ENCODE measurements around the gene STXBP5L. TPM values are rescaled to one million over a fixed set of nuclear protein-coding genes. Genes with fewer than 3 reads are reported as not detected.

The STXBP5L gene
- polyA plus RNA-seq, 1 of the 3 experiments (the other 2 are of a cell fraction) = 0.03 TPM

DNA sequence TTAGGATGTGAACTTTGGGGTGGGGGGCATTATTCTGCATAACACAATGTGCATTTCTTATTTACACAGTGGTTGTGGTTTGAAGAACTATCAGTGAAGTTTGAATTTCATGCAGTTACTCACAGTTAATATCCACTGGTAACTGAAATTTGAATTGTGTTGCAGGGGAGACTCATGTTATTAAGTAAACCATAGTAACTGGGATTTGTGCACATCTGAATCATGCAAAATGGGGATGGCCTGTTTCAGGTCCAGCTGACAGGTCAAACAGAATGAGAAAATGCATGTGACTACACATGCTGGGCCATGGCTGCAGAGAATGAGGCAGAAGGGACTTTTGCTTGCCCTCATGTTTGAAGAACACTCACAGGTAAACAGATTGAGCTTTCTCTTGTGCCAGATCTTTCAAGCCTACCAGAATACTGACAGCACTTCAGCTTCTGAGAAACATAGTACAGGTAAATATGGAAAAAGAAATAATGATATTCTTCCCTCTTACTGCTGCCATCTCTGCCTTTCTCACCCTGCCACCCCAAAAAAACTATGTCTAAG is 522.7 kb downstream of the STXBP5L start:
- POLR2A ChIA-PET = no interaction called here

More for the DNA sequence above, 522.7 kb downstream of the STXBP5L start:
- no peak for TF ChIP-seq RCOR1 (IDR thresholded peaks at IDR 0.05; ENCODE audit: low read length)
- TF ChIP-seq MXI1 (IDR thresholded peaks at IDR 0.05; ENCODE audit: low read depth, low read length) = no peak
- TF ChIP-seq SIN3A (IDR thresholded peaks at IDR 0.05; ENCODE audit: borderline replicate concordance, low read depth, low read length) = no peak
- TF ChIP-seq EP300 (IDR thresholded peaks at IDR 0.05; ENCODE audit: borderline replicate concordance in 1 of 2, low read depth in 1 of 2, low read length in 1 of 2) = no peak
- TF ChIP-seq EZH2phosphoT487 (IDR thresholded peaks at IDR 0.05; ENCODE audit: borderline replicate concordance, low read depth) = no peak
- TF ChIP-seq GATA2 (CRISPR knock-in tag; IDR thresholded peaks at IDR 0.05) = no peak
- TF ChIP-seq, protein P1, sequence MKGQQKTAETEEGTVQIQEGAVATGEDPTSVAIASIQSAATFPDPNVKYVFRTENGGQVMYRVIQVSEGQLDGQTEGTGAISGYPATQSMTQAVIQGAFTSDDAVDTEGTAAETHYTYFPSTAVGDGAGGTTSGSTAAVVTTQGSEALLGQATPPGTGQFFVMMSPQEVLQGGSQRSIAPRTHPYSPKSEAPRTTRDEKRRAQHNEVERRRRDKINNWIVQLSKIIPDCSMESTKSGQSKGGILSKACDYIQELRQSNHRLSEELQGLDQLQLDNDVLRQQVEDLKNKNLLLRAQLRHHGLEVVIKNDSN (IDR thresholded peaks at IDR 0.05; ENCODE audit: borderline replicate concordance, low read depth) = no peak
- no peak for TF ChIP-seq POLR2AphosphoS5 (IDR thresholded peaks at IDR 0.05; ENCODE audit: low read depth, low read length)
- TF ChIP-seq USF2 (IDR thresholded peaks at IDR 0.05; ENCODE audit: borderline replicate concordance, low read depth, low read length) = no peak
- no peak for TF ChIP-seq RFX5 (IDR thresholded peaks at IDR 0.05; ENCODE audit: low read length)
- TF ChIP-seq, protein P2, sequence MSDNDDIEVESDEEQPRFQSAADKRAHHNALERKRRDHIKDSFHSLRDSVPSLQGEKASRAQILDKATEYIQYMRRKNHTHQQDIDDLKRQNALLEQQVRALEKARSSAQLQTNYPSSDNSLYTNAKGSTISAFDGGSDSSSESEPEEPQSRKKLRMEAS (IDR thresholded peaks at IDR 0.05; ENCODE audit: low read depth) = no peak
- no peak for TF ChIP-seq JUND (IDR thresholded peaks at IDR 0.05)
- no peak for TF ChIP-seq FOSL2 (IDR thresholded peaks at IDR 0.05; ENCODE audit: borderline replicate concordance, low read depth)
- TF ChIP-seq GABPA (IDR thresholded peaks at IDR 0.05; ENCODE audit: low read depth) = no peak
- TF ChIP-seq TCF12 (IDR thresholded peaks at IDR 0.05) = no peak
- TF ChIP-seq NFIC (IDR thresholded peaks at IDR 0.05; ENCODE audit: borderline replicate concordance) = no peak
- TF ChIP-seq, protein P3, sequence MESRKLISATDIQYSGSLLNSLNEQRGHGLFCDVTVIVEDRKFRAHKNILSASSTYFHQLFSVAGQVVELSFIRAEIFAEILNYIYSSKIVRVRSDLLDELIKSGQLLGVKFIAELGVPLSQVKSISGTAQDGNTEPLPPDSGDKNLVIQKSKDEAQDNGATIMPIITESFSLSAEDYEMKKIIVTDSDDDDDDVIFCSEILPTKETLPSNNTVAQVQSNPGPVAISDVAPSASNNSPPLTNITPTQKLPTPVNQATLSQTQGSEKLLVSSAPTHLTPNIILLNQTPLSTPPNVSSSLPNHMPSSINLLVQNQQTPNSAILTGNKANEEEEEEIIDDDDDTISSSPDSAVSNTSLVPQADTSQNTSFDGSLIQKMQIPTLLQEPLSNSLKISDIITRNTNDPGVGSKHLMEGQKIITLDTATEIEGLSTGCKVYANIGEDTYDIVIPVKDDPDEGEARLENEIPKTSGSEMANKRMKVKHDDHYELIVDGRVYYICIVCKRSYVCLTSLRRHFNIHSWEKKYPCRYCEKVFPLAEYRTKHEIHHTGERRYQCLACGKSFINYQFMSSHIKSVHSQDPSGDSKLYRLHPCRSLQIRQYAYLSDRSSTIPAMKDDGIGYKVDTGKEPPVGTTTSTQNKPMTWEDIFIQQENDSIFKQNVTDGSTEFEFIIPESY (IDR thresholded peaks at IDR 0.05; ENCODE audit: borderline replicate concordance, low read depth) = no peak
- no peak for TF ChIP-seq FOXM1 (IDR thresholded peaks at IDR 0.05; ENCODE audit: low read depth)
- TF ChIP-seq MEF2A (IDR thresholded peaks at IDR 0.05; ENCODE audit: borderline replicate concordance, low read depth) = no peak
- Histone ChIP-seq H4K20me1 (ENCODE audit: insufficient read depth) (no peaks in the 10 kb centered on the region), H3K9me2 (no peaks in the 10 kb centered on the region), H3K27ac (ENCODE audit: low read depth in 2 of 2, low read length in 1 of 2) (no peak overlapping the region), H3K36me3 (replicated peaks in 1 of 2; ENCODE audit: control insufficient read depth in 1 of 2, insufficient read depth in 2 of 2, low read length in 1 of 2) (peaks cover 11 to 17% of the 10 kb centered on the region in 2 experiments), H3K27me3 (ENCODE audit: insufficient read depth) (no peaks in the 10 kb centered on the region), H3F3A (replicated peaks; ENCODE audit: insufficient read depth) (no peaks in the 10 kb centered on the region), H3K9me3 (no peaks in the 10 kb centered on the region), H3K4me3 (ENCODE audit: low read depth in 2 of 2, low read length in 1 of 2) (no peak overlapping the region; a peak in 1 of 4 replicates), H3K9ac (no peak overlapping the region), H3K4me2 (no peak overlapping the region), H3K4me1 (ENCODE audit: control insufficient read depth in 1 of 2, insufficient read depth in 2 of 2, low read depth in 1 of 2, low read length in 1 of 2) (no peaks in the 10 kb centered on the region), H3K79me2 (ENCODE audit: insufficient read depth) (no peaks in the 10 kb centered on the region), H2AFZ (ENCODE audit: low read depth) (no peak overlapping the region)
- DNase-seq = no peak
- CTCF ChIA-PET = no interaction called here
